Measurements from ENCODE around the gene BAIAP3.
A peak's percentile ranks its signal among the peaks of the same experiment; 100 is the strongest.

Gene BAIAP3

GRCh38 chr16:1331712-1332617, 1.5 kb upstream of the BAIAP3 start:
- H3K4me3 ChIP-seq (ENCODE audit: low read depth, low read length): no peak overlapping the region
- peak; percentile 64 for DNase-seq (ENCODE audit: low read depth)

GRCh38 chr16:1332618-1333148, 762 bp upstream of the BAIAP3 start:
- no peak overlapping the region for H3K4me3 ChIP-seq (ENCODE audit: low read depth, low read length)
- DNase-seq (ENCODE audit: low read depth): no peak
- no peak for TF ChIP-seq CTCF (IDR thresholded peaks at IDR 0.05; ENCODE audit: low read depth, low read length, missing control alignments)

More at GRCh38 chr16:1331712-1332617, 1.5 kb upstream of the BAIAP3 start:
- no peak for TF ChIP-seq CTCF (IDR thresholded peaks at IDR 0.05; ENCODE audit: low read depth, low read length, missing control alignments)

GRCh38 chr16:1333854-1334700, 632 bp downstream of the BAIAP3 start:
- TF ChIP-seq CTCF (IDR thresholded peaks at IDR 0.05; ENCODE audit: low read depth, low read length, missing control alignments): no peak
- H3K4me3 ChIP-seq (ENCODE audit: low read depth, low read length): no peak overlapping the region; the same call in 1 of the 2 replicates
- DNase-seq (ENCODE audit: low read depth): no peak

GRCh38 chr16:1334739-1335138, 1.3 kb downstream of the BAIAP3 start:
- no peak for DNase-seq (ENCODE audit: low read depth)
- no peak for TF ChIP-seq CTCF (IDR thresholded peaks at IDR 0.05; ENCODE audit: low read depth, low read length, missing control alignments)
- no peak overlapping the region for H3K4me3 ChIP-seq (ENCODE audit: low read depth, low read length)

- no peak for DNase-seq (ENCODE audit: low read depth)
- no peak overlapping the region for H3K4me3 ChIP-seq (ENCODE audit: low read depth, low read length)
- no peak for TF ChIP-seq CTCF (IDR thresholded peaks at IDR 0.05; ENCODE audit: low read depth, low read length, missing control alignments)
Observed at GRCh38 chr16:1335211-1335971, 1.9 kb downstream of the BAIAP3 start.

- no peak for DNase-seq (ENCODE audit: low read depth)
- no peak for TF ChIP-seq CTCF (IDR thresholded peaks at IDR 0.05; ENCODE audit: low read depth, low read length, missing control alignments)
- H3K4me3 ChIP-seq (ENCODE audit: low read depth, low read length): no peak overlapping the region
Observed at GRCh38 chr16:1335996-1336395, 2.6 kb downstream of the BAIAP3 start.
